Frontal cortex (tissue), 1 donor: ENCODE measurements around the gene LECT2. TPM values are rescaled to one million over a fixed set of nuclear protein-coding genes. Genes with fewer than 3 reads are reported as not detected.

ENCODE experiments used
- total RNA-seq: library from RNA; depleted of rRNA; stranded (reverse); fragments of >200 nt; gene quantifications from one replicate; pipeline ENCODE4 v1.2.3, GENCODE V29; 2014

The LECT2 gene
- total RNA-seq, 1 donor from 2014 or later, result not detected

Other genes starting within 250 kb of the LECT2 start
- 1.2 TPM for gene SLC25A48, start 120.3 kb downstream of the LECT2 start, total RNA-seq
- gene IL9, start 59.1 kb downstream of the LECT2 start, total RNA-seq, result not detected
- 4.9 TPM for gene TGFBI, start 74.0 kb upstream of the LECT2 start, total RNA-seq
- gene SMAD5, start 177.9 kb upstream of the LECT2 start, total RNA-seq, result 27.7 TPM
- 2.4 TPM for gene SMIM32, start 238.2 kb upstream of the LECT2 start, total RNA-seq